Calu3 (cell line): ENCODE results near the gene EHMT1. TPM values are rescaled to one million over a fixed set of nuclear protein-coding genes. Genes with fewer than 3 reads are reported as not detected.

Source experiments
- BruUV-seq: library from RNA; stranded (reverse); fragments of 400-500 nt; replicated peaks from 2 replicates; lab custom pipeline; 2021; lab: Mats Ljungman, UMichigan
- CTCF ChIA-PET: fragments of 300-600 bp; sonication (Branson Sonifier 250); formaldehyde crosslinking; loops from one replicate; lab custom pipeline; 2022; ENCODE audit warnings: antibody characterized with exemption; lab: Charles Lee
- DNase-seq: peaks from one replicate; pipeline ENCODE4 v3.0.0; 2022
- H3K27ac Mint-ChIP-seq: one replicate; pipeline ENCODE4 v1.8.0; 2022; ENCODE audit warnings: mixed read lengths; ENCODE audit not compliant: unreplicated experiment
- H3K27me3 Mint-ChIP-seq: one replicate; pipeline ENCODE4 v1.8.0; 2022; ENCODE audit warnings: mixed read lengths; ENCODE audit not compliant: unreplicated experiment
- H3K36me3 Mint-ChIP-seq: one replicate; pipeline ENCODE4 v1.8.0; 2022; ENCODE audit warnings: mild to moderate bottlenecking, moderate library complexity, mixed read lengths; ENCODE audit not compliant: insufficient read depth, unreplicated experiment
- H3K4me1 Mint-ChIP-seq: one replicate; pipeline ENCODE4 v1.8.0; 2022; ENCODE audit warnings: mild to moderate bottlenecking, low read depth, mixed read lengths; ENCODE audit not compliant: unreplicated experiment
- H3K4me3 Mint-ChIP-seq: one replicate; pipeline ENCODE4 v1.8.0; 2022; ENCODE audit warnings: mild to moderate bottlenecking, low read depth, moderate library complexity, mixed read lengths; ENCODE audit not compliant: unreplicated experiment
- H3K9me3 Mint-ChIP-seq: one replicate; pipeline ENCODE4 v1.8.0; 2022; ENCODE audit warnings: low read depth, mixed read lengths; ENCODE audit not compliant: unreplicated experiment
- CTCF ChIP-seq: fragments of 200-600 bp; IDR thresholded peaks from one replicate; pipeline ENCODE4 v1.8.0; 2022; ENCODE audit warnings: antibody characterized with exemption; ENCODE audit not compliant: unreplicated experiment
- intact Hi-C: fragments of 100-400 bp; cut with micrococcal nuclease; formaldehyde crosslinking; loops from one replicate; pipeline ENCODE4 v1.10.0; 2022; ENCODE audit not compliant: unreplicated experiment
- total RNA-seq: library from RNA; stranded (reverse); gene quantifications from 2 replicates; pipeline ENCODE4 v1.2.3, GENCODE V29; 2022

EHMT1 gene
- total RNA-seq, 1 experiment from 2014 or later, result 56.0 TPM

- no peak for DNase-seq
- TF ChIP-seq CTCF, result no peak
- CTCF ChIA-PET, result no interaction called here
- Mint-ChIP-seq H3K36me3 (peaks cover 22% of the 10 kb centered on the region), H3K27ac (no peak overlapping the region), H3K9me3 (no peaks in the 10 kb centered on the region), H3K4me3 (no peak overlapping the region), H3K27me3 (no peaks in the 10 kb centered on the region), H3K4me1 (no peaks in the 10 kb centered on the region)
- BruUV-seq, result no TSS peak
- intact Hi-C loops, result no loop called here
These were observed 182.2 kb downstream of the EHMT1 start for GRCh38 chr9:137801023-137801319.

- no peaks in the 10 kb centered on the region for H3K4me1 Mint-ChIP-seq
- intact Hi-C loops, result no loop called here
- no TSS peak for BruUV-seq
- H3K27ac Mint-ChIP-seq, result no peak overlapping the region
- TF ChIP-seq CTCF, result no peak
- peaks cover 20% of the 10 kb centered on the region for H3K36me3 Mint-ChIP-seq
- DNase-seq, result no peak
- H3K4me3 Mint-ChIP-seq, result no peak overlapping the region
- no peaks in the 10 kb centered on the region for H3K9me3 Mint-ChIP-seq
- CTCF ChIA-PET, result no interaction called here
- no peaks in the 10 kb centered on the region for H3K27me3 Mint-ChIP-seq
These were observed 183.2 kb downstream of the EHMT1 start for GRCh38 chr9:137802021-137802420.

- Mint-ChIP-seq H3K4me1 (no peaks in the 10 kb centered on the region), H3K36me3 (peaks cover 20% of the 10 kb centered on the region), H3K9me3 (no peaks in the 10 kb centered on the region), H3K27me3 (no peaks in the 10 kb centered on the region), H3K27ac (no peak overlapping the region), H3K4me3 (no peak overlapping the region)
- no peak for TF ChIP-seq CTCF
- CTCF ChIA-PET, result no interaction called here
- no TSS peak for BruUV-seq
- intact Hi-C loops, result no loop called here
- no peak for DNase-seq
These were observed 183.9 kb downstream of the EHMT1 start for GRCh38 chr9:137802521-137803243.

GRCh38 chr9:137804908-137805630, 186.3 kb downstream of the EHMT1 start:
- intact Hi-C loops, result no loop called here
- DNase-seq, result no peak
- CTCF ChIA-PET, result no interaction called here
- BruUV-seq, result no TSS peak
- no peak for TF ChIP-seq CTCF
- Mint-ChIP-seq H3K36me3 (peaks cover 11% of the 10 kb centered on the region), H3K27me3 (no peaks in the 10 kb centered on the region), H3K27ac (no peak overlapping the region), H3K9me3 (no peaks in the 10 kb centered on the region), H3K4me3 (no peak overlapping the region), H3K4me1 (no peaks in the 10 kb centered on the region)
